Skeletal muscle cell (primary cell): ENCODE data around the gene LETM1.

Experiments used
- DNase-seq: peaks from one replicate; pipeline ENCODE4 v3.0.0-alpha.2; 2010; ENCODE audit warnings: low read depth
- H3K4me3 ChIP-seq: 2 replicates; pipeline ENCODE4 v1.5.1; 2011; ENCODE audit warnings: low read depth, mild to moderate bottlenecking, control low read depth, low read length, moderate library complexity

The LETM1 gene

DNA sequence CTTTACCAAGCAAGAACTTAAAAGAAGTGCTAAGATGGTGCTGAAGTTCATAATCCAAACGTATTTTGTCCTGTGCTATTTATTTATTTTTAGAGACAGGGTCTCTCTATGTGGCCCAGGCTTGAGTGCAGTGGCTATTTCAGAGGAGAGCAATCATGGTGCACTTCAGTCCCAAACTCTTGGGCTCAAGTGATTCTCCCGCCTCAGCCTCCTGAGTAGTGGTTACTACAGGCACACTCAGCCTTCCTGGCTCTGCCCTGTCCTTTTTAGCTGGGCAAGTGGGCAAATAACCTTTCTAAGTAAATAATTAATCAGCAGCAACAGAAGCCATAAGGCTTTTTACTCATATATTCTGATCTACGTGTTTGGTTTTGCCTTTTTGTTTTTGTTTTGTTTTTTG is 17.8 kb upstream of the LETM1 start:
- H3K4me3 ChIP-seq = no peak overlapping the region
- no peak for DNase-seq

- H3K4me3 ChIP-seq = no peak overlapping the region
- no peak for DNase-seq
Observed at GRCh38 chr4:1873291-1873690, 17.3 kb upstream of the LETM1 start.

DNA sequence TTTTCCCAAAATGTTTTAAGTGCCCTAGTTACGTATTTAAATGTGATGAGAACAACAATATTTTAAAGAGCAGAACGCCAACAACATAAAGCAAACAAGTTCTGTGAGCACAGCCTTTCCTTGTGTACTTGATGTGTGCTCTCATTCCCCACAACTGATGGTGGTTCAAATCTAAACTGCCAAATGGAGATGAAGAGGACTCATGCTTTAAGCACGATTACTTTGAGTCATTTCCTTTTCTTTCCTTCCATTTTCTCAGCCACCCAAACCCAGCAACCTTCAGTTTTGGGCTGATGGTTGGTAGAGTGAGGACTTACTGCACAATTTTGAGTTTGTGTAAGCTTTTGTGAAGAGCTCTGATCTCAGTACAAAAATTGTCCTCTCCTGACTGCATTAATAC is 16.9 kb upstream of the LETM1 start:
- H3K4me3 ChIP-seq = peak overlapping the region; percentile 68
- DNase-seq = peak; percentile 25

DNA sequence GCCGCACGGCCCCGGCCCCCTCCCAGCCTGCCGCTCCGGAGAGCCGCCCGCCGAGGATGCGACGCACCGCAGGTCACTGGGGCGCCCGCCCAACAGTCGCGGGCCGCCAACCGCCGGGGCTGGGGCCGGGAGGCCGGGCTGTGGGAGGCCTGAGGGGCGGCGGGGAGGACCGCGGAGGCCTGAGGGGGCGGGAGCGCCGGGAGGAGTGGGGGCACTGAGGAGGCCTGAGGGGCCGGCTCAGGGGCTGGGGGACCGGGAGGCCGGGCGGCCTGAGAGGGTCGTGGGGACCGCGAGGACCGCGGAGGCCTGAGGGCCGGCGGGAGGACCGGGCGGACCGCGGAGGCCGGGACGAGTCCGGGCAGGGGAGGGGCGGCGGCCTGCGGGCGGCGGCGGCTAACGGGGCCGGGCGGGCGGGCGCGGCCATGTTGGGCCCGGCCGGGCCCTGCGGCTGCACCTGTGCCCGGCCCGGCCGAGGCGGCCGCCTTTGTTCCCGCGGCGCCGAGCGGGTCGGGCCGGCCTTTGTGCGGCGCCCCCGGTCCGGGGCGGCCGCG is 15.6 kb upstream of the LETM1 start:
- H3K4me3 ChIP-seq = peak overlapping the region; percentile 68
- no peak for DNase-seq

DNA sequence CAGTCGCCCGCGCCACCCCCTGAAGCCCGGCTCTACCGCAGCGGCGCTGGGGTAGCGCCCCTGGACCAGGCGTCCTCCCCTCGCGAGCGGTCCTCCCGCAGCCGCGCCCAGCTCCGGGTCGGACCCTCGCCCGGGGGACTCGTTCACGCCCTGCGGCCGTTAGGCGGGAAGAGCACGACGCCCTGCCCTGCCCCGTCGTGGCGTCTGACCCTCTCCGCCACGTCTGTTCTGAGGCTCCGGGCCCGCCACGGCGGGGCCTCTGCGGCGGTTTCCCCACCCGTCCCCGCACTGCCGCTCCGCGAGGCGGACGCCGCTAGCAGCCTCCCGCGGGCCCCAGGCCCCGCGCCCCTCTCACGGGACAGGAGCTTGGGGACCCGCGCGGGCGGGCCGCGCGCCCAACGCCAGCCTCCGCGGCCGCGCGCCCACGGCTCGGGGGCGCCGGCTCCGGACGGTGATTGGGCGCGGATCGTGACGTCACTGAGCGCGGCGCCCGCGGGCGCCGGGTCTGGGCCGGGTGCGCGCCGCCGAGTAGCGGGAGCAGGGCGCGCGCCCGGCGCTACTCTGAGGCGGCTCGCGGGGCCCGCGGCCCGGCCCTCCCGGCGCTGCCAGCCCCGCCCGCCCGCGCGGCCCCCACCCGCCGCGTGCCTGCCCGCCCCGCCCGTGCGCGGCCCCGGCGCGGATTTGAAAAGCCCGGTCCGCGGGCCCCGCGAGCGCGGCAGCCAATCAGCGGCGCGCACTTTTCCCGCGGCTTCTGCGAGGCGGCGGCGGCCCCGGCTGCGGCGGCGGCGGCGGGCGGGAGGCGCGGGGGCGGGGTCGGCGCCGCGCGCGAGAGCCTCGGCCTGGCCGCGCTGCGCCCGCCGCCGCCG is 14.9 kb upstream of the LETM1 start, which contains the start of gene NSD2:
NSD2 (plus strand) TSS at position 816 of the 866 bp plus-strand sequence. CDS start 29,262 bp downstream, outside the sequence.
- peak; percentile 60 for DNase-seq
- peak within 1 kb of the TSS; percentile 81 for H3K4me3 ChIP-seq

DNA sequence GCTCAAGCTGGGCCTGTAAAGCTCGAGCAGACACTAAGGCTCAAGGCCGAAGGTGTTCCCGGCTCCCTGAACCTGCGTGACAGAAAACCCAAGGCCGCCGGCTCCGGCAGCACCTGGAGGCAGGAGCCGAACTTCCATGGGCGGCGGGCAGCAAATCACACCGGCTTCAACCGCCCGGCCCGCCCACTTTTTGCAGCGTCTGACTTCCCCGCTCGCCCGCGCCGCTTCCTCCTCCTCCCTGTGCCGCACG is 14.3 kb upstream of the LETM1 start:
- H3K4me3 ChIP-seq = peak overlapping the region; percentile 81
- peak; percentile 32 for DNase-seq

DNA sequence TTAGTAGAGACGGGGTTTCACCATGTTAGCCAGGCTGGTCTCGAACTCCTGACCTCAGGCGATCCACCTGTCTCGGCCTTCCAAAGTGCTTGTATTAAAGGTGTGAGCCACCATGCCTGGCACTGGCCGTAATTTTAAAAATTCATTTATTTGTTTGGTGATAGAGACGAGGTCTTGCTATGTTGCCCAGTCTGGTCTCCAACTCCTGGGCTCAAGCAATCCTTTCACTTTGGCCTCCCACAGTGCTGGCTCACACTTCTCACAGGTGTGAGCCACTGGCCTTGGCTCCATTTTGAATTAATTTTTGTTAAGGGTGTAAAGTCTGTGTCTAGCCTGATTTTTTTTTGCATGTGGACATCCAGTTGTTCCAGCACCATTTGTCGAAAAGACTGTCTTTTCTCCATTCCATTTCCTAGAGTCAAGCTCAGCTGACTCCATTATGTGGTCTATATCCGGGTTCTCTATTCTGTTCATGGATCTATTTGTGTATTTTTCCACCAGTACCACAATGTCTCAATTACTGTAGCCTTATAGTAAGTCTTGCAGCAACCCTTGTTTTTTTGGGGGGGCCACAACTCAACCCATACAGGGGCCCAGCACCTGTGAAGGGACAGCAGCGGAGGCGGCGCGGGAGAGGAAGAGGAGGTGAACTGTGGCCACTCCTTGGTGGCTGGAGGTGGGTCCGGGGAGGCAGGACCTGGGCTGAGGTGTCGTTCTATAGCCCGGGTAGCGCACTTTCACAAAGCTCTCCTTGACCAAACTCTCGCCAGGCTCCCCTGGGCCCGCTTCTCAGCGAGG is 13.8 kb upstream of the LETM1 start:
- DNase-seq = no peak

DNA sequence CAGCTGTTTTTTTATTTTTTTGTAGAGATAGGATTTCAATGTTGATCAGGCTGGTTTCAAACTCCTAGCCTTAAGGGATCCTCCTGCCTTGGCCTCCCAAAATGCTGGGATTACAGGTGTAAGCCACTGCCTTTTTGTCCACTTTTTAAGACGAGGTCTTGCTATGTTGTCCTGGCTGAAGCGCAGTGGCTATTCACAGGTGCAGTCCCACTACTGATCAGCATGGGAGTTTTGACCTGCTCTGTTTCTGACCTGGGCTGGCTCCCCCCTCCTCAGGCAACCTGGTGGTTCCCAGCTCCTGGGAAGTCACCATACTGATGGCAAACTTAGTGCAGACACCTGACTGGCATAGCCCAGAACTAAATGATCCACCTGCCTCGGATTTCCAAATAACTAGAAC is 13.0 kb upstream of the LETM1 start:
- DNase-seq = no peak
- H3K4me3 ChIP-seq = no peak overlapping the region

More for the DNA sequence above, 13.8 kb upstream of the LETM1 start:
- H3K4me3 ChIP-seq = peak overlapping the region; percentile 81

DNA sequence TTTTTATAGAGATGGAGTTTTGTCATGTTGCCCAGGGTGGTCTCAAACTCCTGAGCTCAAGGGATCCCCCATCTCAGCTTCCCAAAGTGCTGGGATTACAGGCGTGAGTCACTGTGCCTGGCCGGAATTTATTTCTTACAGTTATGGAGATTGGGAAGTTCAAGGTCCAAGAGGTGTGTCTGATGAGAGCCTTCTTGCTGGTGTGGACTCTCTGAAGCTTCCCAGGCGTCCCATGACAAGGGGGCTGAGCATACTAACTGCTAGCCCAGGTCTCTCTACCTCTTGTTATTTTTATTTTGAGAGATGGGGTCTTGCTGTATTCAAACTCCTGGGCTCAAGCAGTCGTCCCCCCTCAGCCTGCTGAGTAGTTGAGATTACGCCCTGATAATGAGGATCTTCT is 12.3 kb upstream of the LETM1 start:
- no peak for DNase-seq
- H3K4me3 ChIP-seq = no peak overlapping the region

DNA sequence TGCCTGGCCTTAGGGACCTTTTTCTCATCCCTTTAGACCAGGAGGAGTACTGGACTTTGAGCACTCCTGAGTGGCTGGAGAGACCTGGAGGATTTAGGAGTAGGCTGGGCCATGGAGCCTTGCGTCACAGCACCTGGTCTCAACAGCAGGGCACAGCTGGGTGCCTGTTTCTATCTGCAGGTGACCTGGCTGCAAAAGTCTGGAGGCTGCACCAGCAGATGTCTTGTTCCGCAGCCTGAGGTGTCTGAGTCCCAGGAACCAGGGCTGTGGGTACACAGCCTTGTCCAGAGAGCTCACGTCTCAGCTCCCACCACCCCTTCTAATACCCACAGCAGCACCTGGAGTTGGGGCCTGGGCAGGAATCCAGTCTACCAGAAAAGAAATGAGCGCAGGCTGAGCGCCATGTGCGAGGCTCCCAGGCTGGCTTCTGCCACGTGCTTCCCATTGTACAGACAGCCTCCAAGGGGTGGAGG is 10.3 kb upstream of the LETM1 start:
- no peak overlapping the region for H3K4me3 ChIP-seq
- DNase-seq = no peak

DNA sequence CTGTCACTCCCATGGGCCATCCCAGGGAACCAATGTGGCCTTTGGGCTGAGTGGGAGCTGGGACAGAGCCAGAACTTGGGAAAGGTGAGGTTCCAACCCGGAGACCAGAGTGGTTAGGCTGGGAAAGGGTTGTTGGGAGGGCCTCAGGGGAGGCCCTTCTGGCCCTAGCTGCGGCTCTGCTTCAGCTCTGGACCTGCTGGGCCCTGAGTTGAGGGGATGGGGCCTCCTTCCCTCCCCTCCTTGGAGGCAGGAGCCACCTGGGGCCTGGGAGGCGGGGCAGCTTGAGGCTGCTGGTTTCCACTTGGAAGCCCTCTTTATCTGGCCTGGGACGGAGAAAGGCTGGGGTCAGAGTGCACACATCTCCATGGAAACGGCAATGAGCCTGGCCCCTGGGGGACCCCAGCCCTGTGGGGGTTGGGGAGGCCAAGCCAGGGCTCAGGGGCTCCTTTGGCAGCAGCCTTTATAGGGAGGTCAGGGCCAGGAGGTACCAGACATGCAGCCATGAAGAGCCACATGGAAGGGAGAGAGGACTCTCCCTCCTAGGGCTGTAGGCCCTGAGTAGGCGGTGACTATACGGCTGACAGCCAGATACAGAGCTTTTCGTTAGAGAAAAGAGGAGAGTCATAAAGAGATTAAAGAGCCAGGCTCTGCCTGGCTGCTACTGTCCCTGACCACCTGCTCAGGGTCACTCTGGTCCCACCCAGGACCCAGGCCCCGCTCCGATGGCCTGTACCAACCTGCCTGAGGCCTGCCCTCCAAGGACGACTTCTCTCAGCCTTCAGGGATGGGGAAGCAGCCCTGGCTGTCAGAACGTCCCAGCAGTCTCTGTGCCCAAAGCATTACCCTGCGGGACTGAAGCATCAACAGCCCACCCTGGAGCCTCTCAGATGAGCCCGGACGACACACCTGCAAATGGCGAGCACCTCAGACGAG is 8.4 kb upstream of the LETM1 start:
- no peak overlapping the region for H3K4me3 ChIP-seq
- no peak for DNase-seq

DNA sequence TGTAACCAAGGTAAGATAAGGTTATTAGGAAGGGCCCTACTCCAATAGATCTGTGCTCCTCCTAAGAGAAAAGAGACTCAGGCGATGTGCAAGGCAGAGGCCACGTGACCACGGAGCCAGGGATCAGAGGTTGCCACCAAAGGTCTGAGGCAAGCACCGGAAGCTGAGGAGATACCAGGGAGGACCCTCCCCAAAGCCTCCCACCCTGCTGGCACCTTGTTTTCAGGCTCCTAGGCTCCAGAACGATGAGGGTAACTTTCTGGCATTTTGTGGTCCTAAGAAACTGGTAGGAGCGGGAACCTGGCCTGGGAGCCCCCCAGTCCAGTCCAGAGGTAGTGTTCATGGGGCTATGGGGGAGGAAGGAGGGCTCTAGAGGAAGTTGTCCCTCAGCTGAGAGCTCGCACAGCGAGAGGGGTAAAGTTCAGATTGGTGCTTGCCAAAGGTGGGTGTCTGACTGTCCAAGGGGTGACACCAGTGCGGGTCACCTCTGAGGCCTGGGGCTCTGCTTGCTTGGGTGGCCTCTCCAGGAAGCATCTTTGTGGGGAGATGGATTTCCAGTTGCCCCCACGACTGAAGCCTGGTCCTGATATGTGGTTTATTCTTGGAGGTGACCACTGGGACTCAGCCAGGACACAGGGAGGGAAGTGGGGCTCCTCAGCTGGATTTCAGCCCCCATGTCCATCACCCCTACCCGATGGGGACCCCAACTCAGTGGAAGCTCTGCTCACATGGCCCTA is 7.5 kb upstream of the LETM1 start:
- H3K4me3 ChIP-seq = no peak overlapping the region
- DNase-seq = no peak

- no peak for DNase-seq
- H3K4me3 ChIP-seq = no peak overlapping the region
Observed at GRCh38 chr4:1862961-1863296, 7.0 kb upstream of the LETM1 start.

DNA sequence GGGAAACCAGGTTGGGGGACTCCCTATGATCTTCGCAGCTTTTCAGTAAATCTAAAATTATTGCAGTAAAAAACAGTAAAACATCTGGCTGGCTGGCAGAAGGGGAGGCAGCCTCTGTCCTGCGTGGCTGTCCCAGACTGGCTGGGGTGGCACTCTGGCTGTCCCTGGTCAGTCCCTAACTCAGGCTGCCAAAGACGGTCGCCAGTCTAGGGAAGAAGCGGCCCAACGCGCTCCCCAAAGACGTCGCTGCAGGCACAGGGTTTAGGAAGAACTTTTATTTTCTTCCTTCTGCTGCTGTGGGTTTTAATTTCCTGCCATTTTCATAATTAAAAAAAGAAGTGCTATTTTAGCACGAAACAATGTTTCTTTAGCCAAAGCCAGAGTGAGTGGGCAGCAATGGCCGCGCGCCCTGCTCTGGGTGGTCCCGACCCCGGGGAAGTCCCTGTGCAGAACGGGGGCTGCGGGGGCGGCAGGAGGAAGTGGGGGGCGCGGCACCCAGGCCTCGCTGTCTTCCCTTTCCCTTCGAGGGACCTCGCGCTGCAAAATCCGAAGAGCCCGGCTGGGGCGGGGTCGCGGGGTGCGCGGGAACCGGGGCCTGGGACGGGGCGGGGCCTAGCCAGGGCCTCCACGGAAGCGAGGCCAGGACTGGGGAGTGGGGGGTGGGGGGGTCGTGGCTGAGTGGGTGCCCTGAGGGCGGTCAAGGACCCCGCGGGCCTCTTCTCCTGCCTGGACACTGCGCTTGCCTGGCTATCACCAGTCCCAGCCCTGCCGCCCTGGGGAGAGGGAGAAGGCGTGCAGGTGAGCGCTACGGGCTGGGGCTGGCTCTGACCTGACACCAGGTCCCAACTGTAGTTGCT is 6.3 kb upstream of the LETM1 start:
- peak overlapping the region; percentile 27 for H3K4me3 ChIP-seq
- DNase-seq = no peak

- no peak overlapping the region for H3K4me3 ChIP-seq
- no peak for DNase-seq
Observed at GRCh38 chr4:1859389-1859753, 3.4 kb upstream of the LETM1 start.

GRCh38 chr4:1857931-1858330 is 2.0 kb upstream of the LETM1 start:
- H3K4me3 ChIP-seq = no peak overlapping the region
- no peak for DNase-seq

GRCh38 chr4:1856943-1857699 is 1.2 kb upstream of the LETM1 start:
- peak overlapping the region; percentile 90 for H3K4me3 ChIP-seq
- no peak for DNase-seq
